Spleen (tissue), 7 donors: ENCODE data around the gene THRA.

Experiments
- CTCF ChIP-seq, 11 experiments: fragments of 200-600 bp in 7 of 11; fragments of 450-650 bp in 4 of 11; sonication (generic) in 4 of 11; IDR thresholded peaks in 8 of 11; conservative IDR thresholded peaks in 3 of 11; 1 replicate in 7 of 11; 2 replicates in 4 of 11; pipeline versions ENCODE4 v1.4.0 to v1.8.0; 2016 to 2021; ENCODE audit warnings: antibody characterized with exemption in 11 of 11, inconsistent platforms in 4 of 11, mild to moderate bottlenecking in 1 of 11
- POLR2A ChIP-seq, 3 donors: fragments of 450-650 bp; IDR thresholded peaks; one replicate each; pipeline ENCODE4 v1.5.1; 2017; ENCODE audit warnings: antibody characterized with exemption in 3 of 3, mild to moderate bottlenecking in 1 of 3
- POLR2AphosphoS5 ChIP-seq, 3 donors: sonication (generic); formaldehyde crosslinking; IDR thresholded peaks; one replicate each; pipeline ENCODE4 v1.5.1; 2017; ENCODE audit warnings: antibody characterized with exemption in 3 of 3
- donor health status: DM: no; HTN: no; CAD: no; lungs with moderate emphysema.
- donor health status: DM: no; HTN: no; CAD: no.
- donor health status: DM: no; HTN: no; CAD: no.

GRCh38 chr17:40071313-40072039 lies 8.7 kb downstream of the THRA start:
- no peak for TF ChIP-seq CTCF (IDR thresholded peaks at IDR 0.05 in 8 of 11, conservative IDR thresholded peaks at IDR 0.05 in 3 of 11)
- no peak for TF ChIP-seq POLR2A (IDR thresholded peaks at IDR 0.05)
- TF ChIP-seq POLR2AphosphoS5 (IDR thresholded peaks at IDR 0.05): no peak
